ENCODE data around the gene GABRB2.

GABRB2 gene

DNA sequence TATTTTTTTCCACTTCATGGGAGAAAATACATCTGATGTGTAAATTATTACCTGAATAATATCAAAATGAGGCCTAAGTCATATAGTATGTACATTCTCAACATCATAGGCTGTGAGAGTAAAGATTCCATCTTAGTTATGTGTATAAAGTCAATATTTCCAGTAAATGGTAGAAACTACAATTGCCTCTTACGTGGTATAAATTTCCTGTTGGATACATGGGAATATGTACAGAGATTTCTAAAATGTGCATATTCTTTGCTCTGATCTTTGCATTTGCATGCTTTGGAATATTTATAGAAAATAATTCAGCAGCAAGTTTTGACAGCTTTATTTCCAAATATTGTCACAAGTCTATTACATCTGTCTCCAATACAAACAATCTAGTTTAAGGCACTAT lies 78.8 kb downstream of the GABRB2 start:
- TF ChIP-seq, protein P1, sequence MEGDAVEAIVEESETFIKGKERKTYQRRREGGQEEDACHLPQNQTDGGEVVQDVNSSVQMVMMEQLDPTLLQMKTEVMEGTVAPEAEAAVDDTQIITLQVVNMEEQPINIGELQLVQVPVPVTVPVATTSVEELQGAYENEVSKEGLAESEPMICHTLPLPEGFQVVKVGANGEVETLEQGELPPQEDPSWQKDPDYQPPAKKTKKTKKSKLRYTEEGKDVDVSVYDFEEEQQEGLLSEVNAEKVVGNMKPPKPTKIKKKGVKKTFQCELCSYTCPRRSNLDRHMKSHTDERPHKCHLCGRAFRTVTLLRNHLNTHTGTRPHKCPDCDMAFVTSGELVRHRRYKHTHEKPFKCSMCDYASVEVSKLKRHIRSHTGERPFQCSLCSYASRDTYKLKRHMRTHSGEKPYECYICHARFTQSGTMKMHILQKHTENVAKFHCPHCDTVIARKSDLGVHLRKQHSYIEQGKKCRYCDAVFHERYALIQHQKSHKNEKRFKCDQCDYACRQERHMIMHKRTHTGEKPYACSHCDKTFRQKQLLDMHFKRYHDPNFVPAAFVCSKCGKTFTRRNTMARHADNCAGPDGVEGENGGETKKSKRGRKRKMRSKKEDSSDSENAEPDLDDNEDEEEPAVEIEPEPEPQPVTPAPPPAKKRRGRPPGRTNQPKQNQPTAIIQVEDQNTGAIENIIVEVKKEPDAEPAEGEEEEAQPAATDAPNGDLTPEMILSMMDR (IDR thresholded peaks at IDR 0.05; ENCODE audit: low read depth, low read length): no peak
- H3K4me1 ChIP-seq: no peaks in the 10 kb centered on the region
- no peaks in the 10 kb centered on the region for H3K9me3 ChIP-seq
- no peak overlapping the region for H3K4me3 ChIP-seq (ENCODE audit: low read depth, low read length)
- H3K36me3 ChIP-seq: no peaks in the 10 kb centered on the region; the same call in 1 of the 2 replicates
- DNase-seq: no peak
- H3K27me3 ChIP-seq: no peaks in the 10 kb centered on the region

DNA sequence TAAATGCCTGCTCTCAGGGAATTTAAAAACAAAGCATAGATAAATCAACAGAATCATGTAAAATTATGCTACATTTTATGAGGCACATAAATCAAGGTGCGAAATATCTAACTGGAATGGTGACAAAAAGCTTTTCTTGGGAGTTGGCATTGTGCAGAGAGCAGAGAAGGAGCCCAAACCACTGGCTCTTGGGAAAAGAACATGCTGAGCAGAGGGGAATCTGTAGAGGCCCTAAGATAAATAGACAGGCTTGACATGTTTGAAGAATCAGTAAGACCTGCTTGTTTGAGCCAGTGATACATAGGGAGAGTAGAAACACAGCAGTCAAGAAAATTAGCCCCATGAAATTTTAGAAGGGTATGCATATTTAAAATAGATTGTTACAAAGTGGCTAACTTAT lies 85.8 kb downstream of the GABRB2 start:
- DNase-seq: no peak
- H3K36me3 ChIP-seq: no peaks in the 10 kb centered on the region
- H3K27me3 ChIP-seq: no peaks in the 10 kb centered on the region
- TF ChIP-seq, protein P1 (IDR thresholded peaks at IDR 0.05; ENCODE audit: low read depth, low read length): no peak
- no peak overlapping the region for H3K4me3 ChIP-seq (ENCODE audit: low read depth, low read length)
- H3K9me3 ChIP-seq: no peaks in the 10 kb centered on the region
- H3K4me1 ChIP-seq: no peaks in the 10 kb centered on the region

DNA sequence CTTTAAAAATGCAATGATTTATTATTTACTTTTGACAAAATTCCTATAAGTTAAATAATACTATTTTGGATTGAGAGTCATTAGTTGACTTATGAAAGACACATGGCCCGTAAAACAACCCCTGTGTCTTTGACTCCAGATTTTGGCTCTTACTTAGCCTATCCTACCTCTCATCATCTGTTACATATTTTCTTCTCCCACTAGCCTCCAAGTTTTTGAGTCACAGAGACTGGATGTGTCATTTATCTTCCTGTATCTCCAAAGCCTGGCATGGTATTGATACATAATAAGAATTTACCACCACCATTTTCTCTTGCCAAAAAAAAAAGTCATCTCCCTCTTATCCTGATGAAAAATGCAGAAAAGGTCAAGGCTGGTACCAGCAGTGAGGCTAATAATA lies 99.9 kb downstream of the GABRB2 start:
- no peaks in the 10 kb centered on the region for H3K4me1 ChIP-seq
- no peaks in the 10 kb centered on the region for H3K36me3 ChIP-seq
- no peak for DNase-seq
- TF ChIP-seq, protein P1 (IDR thresholded peaks at IDR 0.05; ENCODE audit: low read depth, low read length): no peak
- H3K4me3 ChIP-seq (ENCODE audit: low read depth, low read length): no peak overlapping the region
- no peaks in the 10 kb centered on the region for H3K27me3 ChIP-seq
- no peaks in the 10 kb centered on the region for H3K9me3 ChIP-seq

DNA sequence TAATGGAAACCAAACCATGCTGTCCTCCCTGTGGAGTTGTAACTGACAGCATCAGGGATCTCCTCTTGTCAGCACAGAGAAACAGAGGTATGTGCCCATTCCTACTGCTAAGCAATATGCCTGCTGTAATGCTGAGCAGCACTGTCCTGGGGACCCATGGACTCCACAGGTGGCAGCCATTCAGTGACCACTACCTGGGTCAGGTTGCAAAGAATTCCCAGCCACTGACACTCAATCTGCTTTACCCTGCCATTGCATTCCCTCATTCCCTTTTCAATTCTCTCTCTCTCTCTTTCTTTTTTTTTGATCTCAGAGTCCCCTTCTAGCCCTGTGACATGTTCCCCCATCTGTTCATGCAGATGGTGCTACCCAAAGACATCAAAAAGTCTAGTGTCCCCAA lies 104.1 kb downstream of the GABRB2 start:
- Histone ChIP-seq H3K4me1 (no peaks in the 10 kb centered on the region), H3K4me3 (ENCODE audit: low read depth, low read length) (no peak overlapping the region), H3K36me3 (no peaks in the 10 kb centered on the region), H3K27me3 (no peaks in the 10 kb centered on the region), H3K9me3 (no peaks in the 10 kb centered on the region)
- no peak for DNase-seq
- TF ChIP-seq, protein P1 (IDR thresholded peaks at IDR 0.05; ENCODE audit: low read depth, low read length): no peak

DNA sequence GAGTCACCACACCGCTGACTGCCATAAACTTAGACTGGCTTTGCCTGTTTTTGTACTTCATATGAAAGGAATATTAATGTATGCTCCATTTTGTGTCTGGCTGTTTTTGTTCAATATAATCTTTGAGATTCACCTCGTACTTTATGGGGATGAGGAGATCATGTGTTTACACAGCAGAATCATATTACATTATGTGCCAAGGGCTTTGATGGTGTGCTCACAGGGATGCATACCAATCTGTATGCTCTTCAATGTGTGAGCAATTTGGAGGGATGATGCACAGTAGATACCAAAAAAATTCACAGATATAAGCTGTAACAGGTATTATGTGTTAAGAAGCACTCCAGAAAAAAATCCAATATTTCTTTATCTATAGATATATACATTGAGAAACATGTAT lies 113.7 kb downstream of the GABRB2 start:
- H3K4me3 ChIP-seq (ENCODE audit: low read depth, low read length): no peak overlapping the region
- DNase-seq: no peak
- no peaks in the 10 kb centered on the region for H3K36me3 ChIP-seq
- no peaks in the 10 kb centered on the region for H3K9me3 ChIP-seq
- TF ChIP-seq, protein P1 (IDR thresholded peaks at IDR 0.05; ENCODE audit: low read depth, low read length): no peak
- H3K4me1 ChIP-seq: no peaks in the 10 kb centered on the region
- no peaks in the 10 kb centered on the region for H3K27me3 ChIP-seq

DNA sequence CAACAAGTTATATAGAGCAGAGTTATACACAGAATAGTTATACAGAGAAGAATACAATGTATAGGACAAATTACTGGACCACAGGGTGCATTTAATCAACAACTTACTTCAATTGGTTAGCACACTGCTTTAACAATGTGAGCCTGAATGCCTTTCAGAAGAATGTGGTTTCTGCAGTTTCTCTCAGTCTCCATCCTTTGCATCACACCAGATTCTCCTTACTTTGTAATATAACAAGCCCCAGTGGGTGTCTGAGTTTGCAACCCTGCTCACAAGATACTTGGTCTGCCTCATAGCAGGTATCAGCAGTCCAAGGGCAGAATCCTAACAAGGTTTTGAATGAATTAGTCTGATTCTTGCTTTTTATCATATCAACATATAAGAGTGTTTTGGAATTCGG lies 114.6 kb downstream of the GABRB2 start:
- no peak overlapping the region for H3K4me3 ChIP-seq (ENCODE audit: low read depth, low read length)
- H3K27me3 ChIP-seq: no peaks in the 10 kb centered on the region
- no peaks in the 10 kb centered on the region for H3K4me1 ChIP-seq
- no peaks in the 10 kb centered on the region for H3K9me3 ChIP-seq
- TF ChIP-seq, protein P1 (IDR thresholded peaks at IDR 0.05; ENCODE audit: low read depth, low read length): no peak
- no peaks in the 10 kb centered on the region for H3K36me3 ChIP-seq
- DNase-seq: no peak

Data from BE2C (cell line).